Measurements from ENCODE around the gene GABRA4.

Gene GABRA4

GRCh38 chr4:46890056-46890455 lies 103.3 kb downstream of the GABRA4 start:
- Histone ChIP-seq H3K27ac (ENCODE audit: low read length) (no peak overlapping the region), H3K9me3 (replicated peaks; ENCODE audit: insufficient read depth, low read length) (no peaks in the 10 kb centered on the region), H3K4me3 (ENCODE audit: low read length) (no peak overlapping the region), H2AFZ (ENCODE audit: low read length) (no peak overlapping the region), H3K9ac (ENCODE audit: low read length) (no peak overlapping the region), H3F3A (ENCODE audit: insufficient read depth, low read length) (no peaks in the 10 kb centered on the region), H3K9me2 (replicated peaks; ENCODE audit: insufficient read depth, low read length) (no peaks in the 10 kb centered on the region), H3K4me2 (ENCODE audit: low read depth, low read length) (no peak overlapping the region), H3K79me2 (ENCODE audit: low read length) (no peaks in the 10 kb centered on the region), H3K27me3 (replicated peaks; ENCODE audit: insufficient read depth, low read length) (no peaks in the 10 kb centered on the region), H3K4me1 (ENCODE audit: low read length) (no peaks in the 10 kb centered on the region), H4K20me1 (ENCODE audit: insufficient read depth, low read length) (no peaks in the 10 kb centered on the region), H3K36me3 (replicated peaks; ENCODE audit: insufficient read depth, low read length) (no peaks in the 10 kb centered on the region)
- TF ChIP-seq EZH2phosphoT487 (IDR thresholded peaks at IDR 0.05; ENCODE audit: low read length) (no peak), EZH2 (optimal IDR thresholded peaks at IDR 0.05; ENCODE audit: low read depth, low read length) (no peak), CTCF (IDR thresholded peaks at IDR 0.05; ENCODE audit: low read length) (no peak)
- no peak for DNase-seq

GRCh38 chr4:46889410-46889809 lies 104.0 kb downstream of the GABRA4 start:
- DNase-seq = no peak
- no peak overlapping the region for H3K27ac ChIP-seq (ENCODE audit: low read length)
- no peaks in the 10 kb centered on the region for H3K9me3 ChIP-seq (replicated peaks; ENCODE audit: insufficient read depth, low read length)
- H3K4me2 ChIP-seq (ENCODE audit: low read depth, low read length) = no peak overlapping the region
- no peak overlapping the region for H2AFZ ChIP-seq (ENCODE audit: low read length)
- H3F3A ChIP-seq (ENCODE audit: insufficient read depth, low read length) = no peaks in the 10 kb centered on the region
- H3K4me1 ChIP-seq (ENCODE audit: low read length) = no peaks in the 10 kb centered on the region
- no peaks in the 10 kb centered on the region for H3K27me3 ChIP-seq (replicated peaks; ENCODE audit: insufficient read depth, low read length)
- H3K79me2 ChIP-seq (ENCODE audit: low read length) = no peaks in the 10 kb centered on the region
- TF ChIP-seq CTCF (IDR thresholded peaks at IDR 0.05; ENCODE audit: low read length) = no peak
- TF ChIP-seq EZH2 (optimal IDR thresholded peaks at IDR 0.05; ENCODE audit: low read depth, low read length) = no peak
- no peak for TF ChIP-seq EZH2phosphoT487 (IDR thresholded peaks at IDR 0.05; ENCODE audit: low read length)
- no peaks in the 10 kb centered on the region for H3K36me3 ChIP-seq (replicated peaks; ENCODE audit: insufficient read depth, low read length)
- no peak overlapping the region for H3K4me3 ChIP-seq (ENCODE audit: low read length)
- H3K9me2 ChIP-seq (replicated peaks; ENCODE audit: insufficient read depth, low read length) = no peaks in the 10 kb centered on the region
- no peak overlapping the region for H3K9ac ChIP-seq (ENCODE audit: low read length)
- no peaks in the 10 kb centered on the region for H4K20me1 ChIP-seq (ENCODE audit: insufficient read depth, low read length)

- peak; percentile 49 for DNase-seq
- Histone ChIP-seq H2AFZ (ENCODE audit: low read length) (no peak overlapping the region), H3K4me1 (ENCODE audit: low read length) (no peaks in the 10 kb centered on the region), H4K20me1 (ENCODE audit: insufficient read depth, low read length) (no peaks in the 10 kb centered on the region), H3K27me3 (replicated peaks; ENCODE audit: insufficient read depth, low read length) (no peaks in the 10 kb centered on the region), H3K36me3 (replicated peaks; ENCODE audit: insufficient read depth, low read length) (no peaks in the 10 kb centered on the region), H3K4me3 (ENCODE audit: low read length) (no peak overlapping the region), H3K9ac (ENCODE audit: low read length) (no peak overlapping the region), H3K79me2 (ENCODE audit: low read length) (no peaks in the 10 kb centered on the region), H3K9me2 (replicated peaks; ENCODE audit: insufficient read depth, low read length) (no peaks in the 10 kb centered on the region), H3K4me2 (ENCODE audit: low read depth, low read length) (no peak overlapping the region), H3K27ac (ENCODE audit: low read length) (no peak overlapping the region), H3K9me3 (replicated peaks; ENCODE audit: insufficient read depth, low read length) (no peaks in the 10 kb centered on the region), H3F3A (ENCODE audit: insufficient read depth, low read length) (no peaks in the 10 kb centered on the region)
- TF ChIP-seq CTCF (IDR thresholded peaks at IDR 0.05; ENCODE audit: low read length) = peak; percentile 37
- no peak for TF ChIP-seq EZH2phosphoT487 (IDR thresholded peaks at IDR 0.05; ENCODE audit: low read length)
- no peak for TF ChIP-seq EZH2 (optimal IDR thresholded peaks at IDR 0.05; ENCODE audit: low read depth, low read length)
Observed at GRCh38 chr4:46886711-46887110, 106.7 kb downstream of the GABRA4 start.

Measured in MM.1S (cell line).